OCI-LY7 (cell line): ENCODE results near the gene TNPO2. TPM values are rescaled to one million over a fixed set of nuclear protein-coding genes. Genes with fewer than 3 reads are reported as not detected.

Experiments
- BruUV-seq: library from RNA; stranded (reverse); fragments of 400-500 nt; replicated peaks from 2 replicates; lab custom pipeline; 2021; lab: Mats Ljungman, UMichigan
- CTCF ChIA-PET: fragments of 300-600 bp; sonication (Branson Sonifier 250); formaldehyde crosslinking; loops from one replicate; lab custom pipeline; 2022; ENCODE audit warnings: antibody characterized with exemption; ENCODE audit not compliant: unreplicated experiment; lab: Charles Lee
- POLR2A ChIA-PET: fragments of 300-600 bp; sonication (Branson Sonifier 250); formaldehyde crosslinking; loops from one replicate; lab custom pipeline; 2022; ENCODE audit warnings: antibody characterized with exemption; lab: Charles Lee
- DNase-seq: peaks from one replicate; pipeline ENCODE4 v3.0.0-alpha.2; 2015; ENCODE audit warnings: low spot score
- H2AFZ ChIP-seq: fragments of 200-600 bp; sonication (generic), shearing (Covaris generic); 2 replicates; pipeline ENCODE4 v1.6.1; 2014; ENCODE audit warnings: mild to moderate bottlenecking, antibody characterized with exemption, low read length, moderate library complexity
- H3K27ac ChIP-seq: fragments of 200-600 bp; sonication (generic); 2 replicates; pipeline ENCODE4 v1.5.1; 2014; ENCODE audit warnings: mixed run types, low read depth, mild to moderate bottlenecking, moderate library complexity, low read length, inconsistent platforms; ENCODE audit not compliant: poor library complexity, severe bottlenecking
- H3K36me3 ChIP-seq: fragments of 200-600 bp; sonication (generic); 2 replicates; pipeline ENCODE4 v1.6.1; 2014; ENCODE audit warnings: mild to moderate bottlenecking, antibody characterized with exemption, low read length, moderate library complexity, mixed read lengths; ENCODE audit not compliant: insufficient read depth
- H3K4me1 ChIP-seq: fragments of 200-600 bp; sonication (generic); 2 replicates; pipeline ENCODE4 v1.5.1; 2014; ENCODE audit warnings: mild to moderate bottlenecking, low read length; ENCODE audit not compliant: insufficient read depth, poor library complexity, severe bottlenecking
- H3K4me2 ChIP-seq: fragments of 200-600 bp; sonication (generic); 2 replicates; pipeline ENCODE4 v1.6.1; 2014; ENCODE audit warnings: mild to moderate bottlenecking, low read length
- H3K4me3 ChIP-seq: fragments of 200-600 bp; sonication (generic); 2 replicates; pipeline ENCODE4 v1.5.1; 2014; ENCODE audit warnings: mild to moderate bottlenecking, low read depth, low read length; ENCODE audit not compliant: poor library complexity, severe bottlenecking
- H3K79me2 ChIP-seq: fragments of 200-600 bp; sonication (generic); 2 replicates; pipeline ENCODE4 v1.6.1; 2016; ENCODE audit warnings: low read depth, mild to moderate bottlenecking, low read length, moderate library complexity, mixed read lengths; ENCODE audit not compliant: insufficient read depth
- H3K9me2 ChIP-seq: fragments of 200-600 bp; sonication (generic); 2 replicates; pipeline ENCODE4 v1.6.1; 2016; ENCODE audit warnings: mild to moderate bottlenecking, low read length, mixed read lengths; ENCODE audit not compliant: insufficient read depth
- H3K9me3 ChIP-seq: fragments of 200-600 bp; sonication (generic); 2 replicates; pipeline ENCODE4 v1.6.1; 2014; ENCODE audit warnings: mild to moderate bottlenecking, mixed run types, low read length, mixed read lengths
- H4K20me1 ChIP-seq: fragments of 200-600 bp; sonication (generic); 2 replicates; pipeline ENCODE4 v1.6.1; 2014; ENCODE audit warnings: mild to moderate bottlenecking, antibody characterized with exemption, low read length, moderate library complexity, mixed read lengths; ENCODE audit not compliant: insufficient read depth
- CTCF ChIP-seq: fragments of 200-600 bp; sonication (generic); conservative IDR thresholded peaks from 2 replicates; pipeline ENCODE4 v1.5.1; 2014; ENCODE audit warnings: mild to moderate bottlenecking, antibody characterized with exemption, low read length, moderate library complexity, mixed read lengths
- EZH2phosphoT487 ChIP-seq: fragments of 200-600 bp; sonication (generic); IDR thresholded peaks from 2 replicates; pipeline ENCODE4 v1.6.1; 2018; ENCODE audit warnings: low read depth, borderline replicate concordance, mild to moderate bottlenecking, mixed run types, antibody characterized with exemption, low read length, moderate library complexity, mixed read lengths
- intact Hi-C: fragments of 100-400 bp; cut with micrococcal nuclease; formaldehyde crosslinking; loops from one replicate; pipeline ENCODE4 v1.10.0; 2022; ENCODE audit not compliant: unreplicated experiment
- total RNA-seq, 2 experiments: library from RNA; depleted of rRNA in 1 of 2; stranded (reverse); fragments of >200 nt in 1 of 2; shearing (Covaris generic) in 1 of 2; gene quantifications; 2 replicates each; pipeline ENCODE4 v1.2.3, GENCODE V29; 2014 to 2022

TNPO2 gene
- total RNA-seq, 2 experiments from 2014 or later = 47.3 to 120 TPM

GRCh38 chr19:12769689-12770088 lies 46.0 kb upstream of the TNPO2 start:
- no peak for DNase-seq
- TF ChIP-seq EZH2phosphoT487 (no peak), CTCF (no peak)
- Histone ChIP-seq H3K4me2 (no peak overlapping the region), H3K36me3 (no peaks in the 10 kb centered on the region), H3K9me2 (no peaks in the 10 kb centered on the region), H3K4me3 (no peak overlapping the region), H3K27ac (no peak overlapping the region), H4K20me1 (no peaks in the 10 kb centered on the region), H3K79me2 (no peaks in the 10 kb centered on the region), H3K4me1 (peaks cover 5% of the 10 kb centered on the region), H2AFZ (no peak overlapping the region), H3K9me3 (no peaks in the 10 kb centered on the region)
- ChIA-PET POLR2A (no interaction called here), CTCF (no interaction called here)
- intact Hi-C loops = no loop called here
- BruUV-seq = no TSS peak

- POLR2A ChIA-PET = no interaction called here
- no peaks in the 10 kb centered on the region for H3K36me3 ChIP-seq
- intact Hi-C loops = loop anchor here (2.0 kb wide), 1 partner anchor 79 kb away; no protein-coding TSS in a partner anchor
These were observed 43.9 kb upstream of the TNPO2 start for GRCh38 chr19:12767666-12768065.

More at GRCh38 chr19:12767666-12768065, 43.9 kb upstream of the TNPO2 start:
- CTCF ChIA-PET = interaction anchor here (0.9 kb wide), 1 partner anchor 29 kb away, joined by 4 read pairs; no protein-coding TSS in a partner anchor
- no peak overlapping the region for H2AFZ ChIP-seq
- H3K4me1 ChIP-seq = no peaks in the 10 kb centered on the region
- no peak overlapping the region for H3K4me3 ChIP-seq
- H3K27ac ChIP-seq = no peak overlapping the region
- no peaks in the 10 kb centered on the region for H4K20me1 ChIP-seq
- H3K79me2 ChIP-seq = no peaks in the 10 kb centered on the region
- H3K9me2 ChIP-seq = no peaks in the 10 kb centered on the region
- H3K9me3 ChIP-seq = no peaks in the 10 kb centered on the region
- no TSS peak for BruUV-seq
- no peak overlapping the region for H3K4me2 ChIP-seq
- DNase-seq = no peak
- no peak for TF ChIP-seq CTCF
- TF ChIP-seq EZH2phosphoT487 = no peak
